Tibial nerve (tissue), 4 donors: ENCODE data around the gene ZNF697. TPM values are rescaled to one million over a fixed set of nuclear protein-coding genes. Genes with fewer than 3 reads are reported as not detected.

Experiments used
- DNase-seq, 2 donors: peaks; one replicate each; pipeline ENCODE4 v3.0.0-alpha.2; 2019; ENCODE audit warnings: low spot score in 2 of 2
- H3K27ac ChIP-seq, 4 donors: fragments of 200-600 bp; sonication (generic) in 3 of 4; one replicate each; pipeline ENCODE4 v1.5.1; 2017 to 2019; ENCODE audit warnings: mild to moderate bottlenecking in 1 of 4
- H3K27me3 ChIP-seq, 2 donors: fragments of 200-600 bp; sonication (generic) in 1 of 2; one replicate each; pipeline versions ENCODE4 v1.5.1 to v1.6.0; 2017 to 2019
- H3K36me3 ChIP-seq, 3 donors: fragments of 200-600 bp; sonication (generic); one replicate each; pipeline ENCODE4 v1.5.1; 2018 to 2019
- H3K4me1 ChIP-seq, 4 donors: fragments of 200-600 bp; sonication (generic) in 3 of 4; one replicate each; pipeline ENCODE4 v1.5.1; 2017 to 2019
- H3K4me3 ChIP-seq, 4 donors: fragments of 200-600 bp; sonication (generic) in 3 of 4; one replicate each; pipeline ENCODE4 v1.5.1; 2017 to 2019; ENCODE audit warnings: mild to moderate bottlenecking in 1 of 4, moderate library complexity in 1 of 4
- H3K9me3 ChIP-seq, 4 donors: fragments of 200-600 bp; sonication (generic) in 3 of 4; one replicate each; pipeline ENCODE4 v1.5.1; 2017 to 2019
- EP300 ChIP-seq, 2 donors: sonication (generic); formaldehyde crosslinking; IDR thresholded peaks; one replicate each; pipeline ENCODE4 v1.6.1; 2017; ENCODE audit warnings: antibody characterized with exemption in 2 of 2, mild to moderate bottlenecking in 1 of 2
- POLR2A ChIP-seq, 2 donors: fragments of 450-650 bp; IDR thresholded peaks; one replicate each; pipeline ENCODE4 v1.6.1; 2017; ENCODE audit warnings: antibody characterized with exemption in 2 of 2, mild to moderate bottlenecking in 2 of 2, moderate library complexity in 2 of 2
- WGBS, 2 donors: methylation state at CpG; one replicate each; pipeline ENCODE4 v1.1.5; 2018; 5-methylcytosine and 5-hydroxymethylcytosine counted together
- total RNA-seq, 4 donors: library from RNA; depleted of rRNA; stranded (reverse); fragments of >200 nt; gene quantifications; one replicate each; pipeline ENCODE4 v1.1.0, GENCODE V29; 2016
- TF ChIP-seq, protein P1 (sequence below), 5 experiments: fragments of 200-600 bp in 3 of 5; fragments of 450-650 bp in 2 of 5; sonication (generic) in 3 of 5; IDR thresholded peaks; one replicate each; pipeline ENCODE4 v1.5.1; 2016 to 2019; ENCODE audit warnings: antibody characterized with exemption in 5 of 5, mild to moderate bottlenecking in 3 of 5, moderate library complexity in 2 of 5

ZNF697 gene
- total RNA-seq, 4 donors from 2014 or later = 3.3 to 9.0 (median 4.9) TPM

DNA sequence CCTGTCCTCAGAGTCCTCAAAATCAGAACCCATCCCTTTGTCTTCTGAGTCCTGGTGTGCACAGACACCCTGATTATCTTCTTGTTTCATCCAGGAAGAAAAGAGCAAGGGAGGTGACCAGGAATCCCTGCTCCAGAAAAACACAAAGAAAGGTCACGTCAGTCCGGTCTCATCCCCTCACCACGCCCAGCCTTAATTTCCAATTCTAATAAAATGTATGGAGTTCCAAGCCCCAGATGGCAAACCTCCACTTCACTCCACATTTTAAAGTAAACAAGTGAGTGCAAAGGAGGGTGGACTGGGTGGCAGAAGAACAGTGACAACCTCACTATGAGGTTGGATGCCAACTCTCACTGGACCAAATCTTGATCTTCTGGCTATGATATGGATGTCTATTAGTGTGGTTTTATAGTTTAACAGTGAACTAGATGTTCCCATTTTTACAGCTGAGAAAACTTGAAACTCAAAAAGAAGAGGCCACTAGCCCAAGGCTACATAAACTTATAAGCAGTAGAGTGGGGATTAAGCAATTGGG lies 22.0 kb downstream of the ZNF697 start:
- DNase-seq = no peak
- WGBS, 2 donors = 87 to 92% methylated on average over 3 of the region's 3 CpGs
- Histone ChIP-seq H3K9me3 (no peaks in the 10 kb centered on the region), H3K27me3 (no peaks in the 10 kb centered on the region), H3K27ac (no peak overlapping the region), H3K36me3 (peaks cover 0 to 40% (median 0%) of the 10 kb centered on the region in 3 donors), H3K4me3 (no peak overlapping the region), H3K4me1 (peaks cover 0 to 19% (median 10%) of the 10 kb centered on the region in 4 donors)
- TF ChIP-seq, protein P1, sequence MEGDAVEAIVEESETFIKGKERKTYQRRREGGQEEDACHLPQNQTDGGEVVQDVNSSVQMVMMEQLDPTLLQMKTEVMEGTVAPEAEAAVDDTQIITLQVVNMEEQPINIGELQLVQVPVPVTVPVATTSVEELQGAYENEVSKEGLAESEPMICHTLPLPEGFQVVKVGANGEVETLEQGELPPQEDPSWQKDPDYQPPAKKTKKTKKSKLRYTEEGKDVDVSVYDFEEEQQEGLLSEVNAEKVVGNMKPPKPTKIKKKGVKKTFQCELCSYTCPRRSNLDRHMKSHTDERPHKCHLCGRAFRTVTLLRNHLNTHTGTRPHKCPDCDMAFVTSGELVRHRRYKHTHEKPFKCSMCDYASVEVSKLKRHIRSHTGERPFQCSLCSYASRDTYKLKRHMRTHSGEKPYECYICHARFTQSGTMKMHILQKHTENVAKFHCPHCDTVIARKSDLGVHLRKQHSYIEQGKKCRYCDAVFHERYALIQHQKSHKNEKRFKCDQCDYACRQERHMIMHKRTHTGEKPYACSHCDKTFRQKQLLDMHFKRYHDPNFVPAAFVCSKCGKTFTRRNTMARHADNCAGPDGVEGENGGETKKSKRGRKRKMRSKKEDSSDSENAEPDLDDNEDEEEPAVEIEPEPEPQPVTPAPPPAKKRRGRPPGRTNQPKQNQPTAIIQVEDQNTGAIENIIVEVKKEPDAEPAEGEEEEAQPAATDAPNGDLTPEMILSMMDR (IDR thresholded peaks at IDR 0.05) = no peak
- TF ChIP-seq EP300 (IDR thresholded peaks at IDR 0.05) (no peak), POLR2A (IDR thresholded peaks at IDR 0.05) (no peak)

DNA sequence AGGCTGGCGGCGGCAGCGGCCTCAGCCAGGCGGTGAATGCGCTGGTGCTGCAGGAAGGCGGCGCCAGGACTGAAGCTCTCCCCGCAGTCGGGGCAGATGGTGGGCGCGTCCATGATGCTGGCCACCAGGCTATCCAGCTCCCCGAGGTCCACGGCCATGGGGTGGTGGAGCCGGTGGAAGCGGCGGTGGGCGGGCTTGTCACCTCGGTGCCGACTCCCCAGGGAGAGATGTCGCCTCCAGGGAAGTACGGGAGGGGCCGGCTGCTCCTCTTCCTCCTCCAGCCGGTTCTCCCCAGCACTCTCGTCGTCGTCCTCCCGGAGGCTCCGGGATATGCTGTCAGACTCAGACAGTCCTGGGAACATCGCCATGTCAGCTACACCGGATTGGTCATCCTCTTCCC lies 24.4 kb downstream of the ZNF697 start:
- WGBS, 2 donors = 90% methylated on average over 27 of the region's 30 CpGs
- Histone ChIP-seq H3K9me3 (no peaks in the 10 kb centered on the region), H3K27me3 (no peaks in the 10 kb centered on the region), H3K4me1 (peaks cover 0 to 14% (median 5%) of the 10 kb centered on the region in 4 donors), H3K4me3 (no peak overlapping the region), H3K27ac (no peak overlapping the region), H3K36me3 (peaks cover 0 to 40% (median 0%) of the 10 kb centered on the region in 3 donors)
- DNase-seq = no peak
- TF ChIP-seq, protein P1 (IDR thresholded peaks at IDR 0.05) = no peak
- TF ChIP-seq POLR2A (IDR thresholded peaks at IDR 0.05) = no peak
- no peak for TF ChIP-seq EP300 (IDR thresholded peaks at IDR 0.05)

DNA sequence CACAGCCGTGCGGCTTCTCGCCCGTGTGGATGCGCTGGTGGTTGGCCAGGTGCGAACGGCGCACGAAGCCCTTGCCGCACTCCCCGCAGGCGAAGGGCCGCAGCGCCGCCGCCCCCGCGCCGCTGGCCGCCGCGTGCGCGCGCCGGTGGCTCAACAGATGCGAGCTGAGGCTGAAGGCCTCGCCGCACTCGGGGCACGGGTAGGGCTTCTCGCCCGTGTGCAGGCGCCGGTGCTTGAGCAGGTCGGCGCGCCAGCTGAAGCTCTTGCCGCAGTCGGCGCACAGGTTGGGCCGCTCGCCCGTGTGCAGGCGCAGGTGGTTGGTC lies 24.9 kb downstream of the ZNF697 start:
- no peak for DNase-seq

DNA sequence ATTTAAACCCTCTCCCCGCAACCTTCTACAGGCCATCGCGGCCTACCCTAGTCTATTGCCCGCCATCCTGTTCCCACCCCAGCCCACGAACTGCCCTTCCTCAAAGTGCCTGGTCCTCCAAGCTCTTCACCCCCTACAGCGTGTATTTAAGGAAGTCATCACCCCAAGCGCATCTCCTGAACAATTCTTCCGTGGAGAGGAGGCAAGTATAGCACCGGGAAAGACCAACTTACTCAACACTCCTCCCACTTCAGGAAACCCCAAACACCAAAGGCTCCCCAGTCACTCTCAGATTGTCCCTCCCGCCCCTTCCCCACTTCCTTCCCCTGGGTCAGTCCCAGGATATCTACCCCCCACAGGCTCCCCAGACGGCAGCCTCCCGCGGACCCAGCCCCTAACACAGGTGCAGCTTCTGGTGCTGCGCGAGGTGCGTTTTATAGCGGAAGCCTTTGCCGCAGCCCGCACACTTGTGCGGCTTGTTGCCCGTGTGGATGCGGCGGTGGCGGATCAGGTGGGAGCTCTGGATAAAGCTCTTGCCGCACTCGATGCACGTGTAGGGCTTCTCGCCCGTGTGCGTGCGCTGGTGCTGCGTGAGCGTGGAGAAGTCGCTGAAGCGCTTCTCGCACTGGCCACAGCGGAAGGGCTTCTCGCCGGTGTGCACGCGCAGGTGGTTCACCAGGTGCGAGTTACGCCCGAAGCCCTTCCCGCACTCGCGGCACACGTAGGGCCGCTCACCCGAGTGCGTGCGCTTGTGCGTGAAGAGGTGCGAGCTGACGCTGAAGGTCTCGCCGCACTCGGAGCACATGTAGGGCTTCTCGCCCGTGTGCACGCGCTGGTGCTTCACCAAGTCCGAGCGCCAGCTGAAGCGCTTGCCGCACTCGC lies 25.5 kb downstream of the ZNF697 start:
- Histone ChIP-seq H3K9me3 (no peaks in the 10 kb centered on the region), H3K27ac (no peak overlapping the region), H3K27me3 (no peaks in the 10 kb centered on the region), H3K36me3 (peaks cover 0 to 40% (median 0%) of the 10 kb centered on the region in 3 donors), H3K4me1 (peaks cover 0 to 20% (median 5%) of the 10 kb centered on the region in 4 donors), H3K4me3 (no peak overlapping the region)
- TF ChIP-seq, protein P1 (IDR thresholded peaks at IDR 0.05) = no peak
- TF ChIP-seq EP300 (IDR thresholded peaks at IDR 0.05) = no peak
- TF ChIP-seq POLR2A (IDR thresholded peaks at IDR 0.05) = no peak
- WGBS, 2 donors = 96% methylated on average over 62 to 67 of the region's 67 CpGs
- no peak for DNase-seq

More for the DNA sequence above, 24.9 kb downstream of the ZNF697 start:
- Histone ChIP-seq H3K36me3 (peaks cover 0 to 40% (median 0%) of the 10 kb centered on the region in 3 donors), H3K27me3 (no peaks in the 10 kb centered on the region), H3K9me3 (no peaks in the 10 kb centered on the region), H3K4me1 (peaks cover 0 to 19% (median 5%) of the 10 kb centered on the region in 4 donors), H3K4me3 (no peak overlapping the region), H3K27ac (no peak overlapping the region)
- TF ChIP-seq, protein P1 (IDR thresholded peaks at IDR 0.05) = no peak
- TF ChIP-seq EP300 (IDR thresholded peaks at IDR 0.05) (no peak), POLR2A (IDR thresholded peaks at IDR 0.05) (no peak)
- 96 to 98% methylated on average over 30 to 35 of the region's 45 CpGs for WGBS, 2 donors

DNA sequence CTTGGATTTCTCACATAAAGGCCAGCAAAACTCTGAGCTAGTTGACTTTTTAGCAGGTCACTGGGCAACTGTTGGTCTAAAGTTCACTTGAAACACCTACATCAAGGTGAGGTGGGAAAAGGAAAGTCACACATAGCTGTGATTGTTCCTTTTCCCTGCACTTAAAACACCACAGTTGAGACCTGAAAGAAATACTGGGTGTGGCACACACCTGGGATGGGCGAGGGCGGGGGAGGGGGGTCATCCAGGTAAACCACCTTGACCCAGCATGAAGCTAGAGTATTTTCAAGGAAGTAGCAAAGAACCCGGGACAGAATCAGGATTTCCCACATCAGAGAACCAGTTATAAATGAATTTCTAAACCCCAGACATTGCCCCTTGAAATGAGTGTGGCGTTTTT lies 26.4 kb downstream of the ZNF697 start:
- peaks cover 0 to 11% (median 0%) of the 10 kb centered on the region in 4 donors for H3K4me1 ChIP-seq
- no peak for TF ChIP-seq EP300 (IDR thresholded peaks at IDR 0.05)
- no peak for TF ChIP-seq POLR2A (IDR thresholded peaks at IDR 0.05)
- TF ChIP-seq, protein P1 (IDR thresholded peaks at IDR 0.05) = no peak
- H3K36me3 ChIP-seq = peaks cover 0 to 40% (median 0%) of the 10 kb centered on the region in 3 donors
- no peak overlapping the region for H3K27ac ChIP-seq
- no peak overlapping the region for H3K4me3 ChIP-seq
- no peaks in the 10 kb centered on the region for H3K27me3 ChIP-seq
- H3K9me3 ChIP-seq = no peaks in the 10 kb centered on the region
- DNase-seq = no peak
- WGBS, 2 donors = 77 to 87% methylated on average over 4 of the region's 4 CpGs
